Activated naive CD8-positive, alpha-beta T cell treated with anti-CD3 and anti-CD28 coated beads, Interleukin-2, amount 50 U/mL, for 16 hours (primary cell): ENCODE data around the gene CACNA1D.

ENCODE experiments used
- DNase-seq: peaks from one replicate; pipeline ENCODE4 v3.0.0-alpha.2; 2020; ENCODE audit warnings: low read depth, low spot score

Gene CACNA1D

DNA sequence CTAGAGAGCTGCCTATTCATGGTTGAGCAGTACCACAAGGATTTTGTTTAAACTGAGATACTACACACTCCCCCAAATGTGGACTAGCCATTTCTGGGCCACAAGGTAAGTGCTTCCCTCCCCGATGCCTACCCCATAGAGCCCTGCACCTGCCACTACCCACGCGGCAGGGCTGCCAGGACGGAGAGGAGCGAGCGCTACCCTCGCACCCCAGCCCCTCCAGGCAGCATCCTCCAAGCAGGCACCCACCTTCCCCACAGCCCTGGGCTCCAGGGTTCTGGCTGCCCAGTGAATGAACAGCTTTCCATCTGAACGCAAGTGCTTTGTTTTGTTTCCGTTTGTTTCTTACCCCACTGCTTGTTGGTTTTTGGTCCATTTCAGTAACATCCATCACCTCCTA, 292.6 kb downstream of the CACNA1D start:
- DNase-seq: no peak

DNA sequence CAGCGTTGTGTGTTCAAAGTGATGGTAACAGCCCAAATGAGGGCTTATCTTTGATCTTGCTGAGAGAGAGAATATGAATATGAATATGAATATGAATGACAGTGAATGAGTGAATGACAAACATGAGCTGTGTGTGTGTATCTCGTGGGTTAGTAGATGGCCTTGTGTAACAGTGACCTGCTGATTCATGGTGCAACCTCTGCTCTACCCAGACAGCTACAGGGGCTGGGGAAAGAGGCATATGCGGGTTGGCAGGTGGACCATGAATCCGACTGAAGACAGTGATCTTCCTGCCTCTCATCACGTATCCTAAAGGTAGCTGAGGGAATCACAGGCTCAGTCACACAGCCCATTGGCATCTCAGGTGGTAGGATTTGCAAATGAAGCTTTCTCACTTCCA, 293.6 kb downstream of the CACNA1D start:
- no peak for DNase-seq

DNA sequence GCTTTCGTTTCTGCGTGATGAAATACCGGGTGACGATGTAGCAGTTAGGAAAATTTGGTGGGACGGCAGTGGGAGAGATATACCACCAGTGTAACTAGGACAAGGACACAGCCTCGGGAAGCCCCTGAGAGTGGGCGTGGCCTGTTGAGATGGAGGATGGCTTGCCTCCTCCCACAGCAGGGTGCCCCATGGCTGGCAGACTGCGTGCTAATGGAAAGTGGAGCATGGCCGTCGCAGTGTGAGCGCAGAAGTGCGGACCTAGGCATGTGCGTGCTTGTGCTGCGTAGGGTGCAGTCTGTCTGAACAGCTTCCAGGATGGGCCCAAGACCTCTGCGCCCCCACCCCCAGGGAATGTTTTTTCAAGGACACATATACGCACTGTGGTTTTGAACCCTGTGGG, 295.0 kb downstream of the CACNA1D start:
- no peak for DNase-seq

DNA sequence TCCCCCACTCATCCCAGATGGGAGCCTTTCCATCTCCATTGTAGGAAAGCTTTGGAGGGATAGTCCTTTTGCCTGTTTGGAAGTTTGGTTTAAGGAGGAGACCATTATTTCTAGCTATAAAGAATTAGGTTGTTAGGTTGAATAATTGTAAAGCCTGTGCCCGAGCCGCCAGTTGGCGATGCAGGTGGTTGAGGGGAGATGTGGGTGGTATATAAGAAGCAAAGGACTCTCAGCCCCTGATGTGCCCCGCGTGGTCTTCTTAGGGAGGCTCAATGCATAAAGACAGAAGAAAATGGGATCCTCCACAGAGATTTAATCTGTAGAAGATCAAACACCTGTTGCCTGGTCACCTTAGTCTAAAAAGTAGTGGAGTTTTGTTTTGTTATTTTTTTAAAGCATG, 296.1 kb downstream of the CACNA1D start:
- no peak for DNase-seq

DNA sequence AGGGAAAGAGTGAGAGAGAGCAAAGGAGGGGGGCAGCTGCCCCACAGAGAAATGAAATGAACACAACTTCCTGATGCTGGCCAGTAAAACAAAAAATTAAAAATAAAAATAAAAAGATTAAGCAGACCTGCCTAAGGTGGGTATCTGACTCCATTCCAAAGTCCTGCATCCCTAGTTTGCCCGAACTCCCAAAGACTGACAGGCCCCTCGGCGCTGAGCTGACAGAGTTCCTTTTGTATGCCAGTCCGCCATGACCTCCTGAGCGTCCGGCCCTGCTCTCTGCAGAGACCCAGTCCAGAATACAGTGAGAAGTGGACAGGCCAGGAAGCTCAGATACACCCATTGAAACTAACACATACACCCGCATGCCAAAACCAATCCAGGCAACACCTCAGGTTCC, 296.9 kb downstream of the CACNA1D start:
- DNase-seq: no peak

DNA sequence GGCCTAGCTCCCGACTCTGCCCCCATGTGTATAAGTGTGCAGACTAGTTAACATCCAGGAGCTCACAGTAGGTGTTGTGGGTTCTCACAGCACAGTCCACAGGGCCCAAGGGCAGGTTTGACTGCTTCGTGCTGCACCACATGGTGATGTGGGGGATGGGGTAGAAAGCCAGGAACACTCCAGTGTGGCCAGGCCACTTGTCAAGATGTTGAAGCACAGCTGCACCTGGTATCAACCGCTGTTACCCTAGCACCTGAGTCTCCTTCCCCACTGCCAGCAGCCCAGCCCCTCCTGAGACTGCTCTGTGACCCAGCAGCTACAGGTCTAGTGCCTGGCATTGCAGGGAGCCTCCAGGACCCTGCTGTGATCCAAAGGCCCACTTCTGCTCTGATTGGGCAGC, 298.5 kb downstream of the CACNA1D start:
- no peak for DNase-seq

DNA sequence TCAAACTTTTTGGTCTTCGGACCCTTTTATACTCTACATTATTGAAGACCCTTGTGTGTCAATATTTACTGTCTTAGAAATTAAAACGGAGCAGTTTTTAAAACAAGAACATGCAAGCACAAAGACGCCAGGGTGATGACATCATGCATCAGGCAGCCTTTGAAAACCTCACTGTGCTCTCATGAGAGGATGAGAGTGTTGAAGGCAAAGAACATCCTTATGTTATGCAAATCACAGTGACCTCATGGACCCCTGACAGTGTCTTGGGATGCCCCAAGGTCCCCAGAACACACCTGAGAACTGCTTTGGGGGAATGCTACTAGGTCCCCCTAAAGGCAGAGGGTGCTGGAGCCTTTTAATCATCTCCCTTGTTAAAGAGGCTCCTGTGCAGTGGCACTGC, 300.2 kb downstream of the CACNA1D start:
- DNase-seq: no peak

DNA sequence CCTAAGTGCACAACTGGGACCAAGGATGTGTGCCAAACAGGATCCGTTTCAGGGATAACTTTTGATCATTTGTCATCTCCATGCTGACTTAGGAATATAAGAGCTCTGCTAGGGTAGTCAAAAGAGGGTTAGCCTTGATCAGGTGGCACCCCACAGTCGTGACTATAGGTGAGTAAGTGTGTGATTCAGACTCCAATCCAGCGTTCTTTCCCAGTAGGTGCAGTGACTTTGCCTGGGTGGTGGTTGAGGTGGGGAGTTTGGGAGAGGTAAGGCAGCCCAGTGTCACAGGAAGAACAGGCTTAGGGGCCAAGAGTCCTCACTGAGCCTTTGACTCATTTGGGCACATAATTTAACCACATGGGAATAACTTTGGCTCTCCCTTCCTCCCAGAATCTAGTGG, 300.8 kb downstream of the CACNA1D start:
- DNase-seq: no peak

DNA sequence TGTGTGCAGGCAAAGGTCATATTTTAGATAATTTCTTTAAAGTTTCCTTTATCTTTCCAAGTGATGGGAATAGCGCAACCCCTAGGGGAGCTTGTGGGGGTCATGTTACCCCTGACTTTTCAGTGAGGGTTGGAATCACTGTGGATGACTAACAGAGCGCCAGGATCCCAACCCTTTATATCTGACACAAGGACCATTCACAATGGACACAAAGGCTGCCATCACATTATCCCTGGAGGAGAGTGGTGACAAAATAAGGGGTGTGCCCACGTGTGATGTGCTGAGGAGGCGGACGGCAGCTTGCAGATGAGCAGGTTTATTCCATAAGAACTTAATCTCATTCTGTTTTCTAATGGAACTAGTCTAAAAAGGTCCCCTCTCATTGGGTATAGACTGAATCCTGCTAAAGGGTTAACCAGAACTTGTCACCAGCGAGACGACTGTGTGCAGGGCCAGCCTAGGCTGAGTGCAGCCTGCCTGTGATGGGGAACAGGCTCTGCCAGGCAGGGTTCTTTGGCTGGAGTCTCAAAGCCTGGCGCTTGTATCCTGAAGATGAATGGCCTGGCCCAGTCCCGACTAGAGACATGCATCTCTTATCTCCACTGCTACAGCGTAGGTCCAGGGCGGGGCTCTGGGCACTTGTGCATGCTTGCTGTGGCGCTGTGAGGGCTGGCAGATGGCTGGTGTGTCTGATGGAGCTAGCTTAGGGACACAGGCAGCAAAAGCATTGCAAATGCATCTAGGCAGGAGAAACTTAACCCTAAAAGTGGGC, 301.6 kb downstream of the CACNA1D start:
- DNase-seq: no peak

DNA sequence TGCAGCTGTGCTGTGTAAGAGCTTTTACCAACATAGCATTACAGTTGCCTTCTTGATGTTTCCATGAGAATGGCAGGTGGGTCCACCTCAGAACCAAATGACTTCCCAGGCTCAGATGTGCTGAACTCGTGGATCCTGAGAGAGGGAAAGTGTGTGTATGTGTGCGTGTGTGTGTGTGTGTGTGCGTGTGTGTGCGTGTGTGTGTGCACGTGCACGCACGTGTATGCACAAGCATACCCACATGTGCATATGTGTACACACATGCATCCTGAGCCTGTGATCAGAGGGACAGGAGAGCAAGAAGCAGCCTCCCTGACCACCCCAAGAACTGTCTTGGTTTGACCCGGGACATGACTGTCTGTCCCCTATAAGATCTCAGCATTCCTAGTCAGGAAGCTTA, 303.7 kb downstream of the CACNA1D start:
- DNase-seq: no peak

DNA sequence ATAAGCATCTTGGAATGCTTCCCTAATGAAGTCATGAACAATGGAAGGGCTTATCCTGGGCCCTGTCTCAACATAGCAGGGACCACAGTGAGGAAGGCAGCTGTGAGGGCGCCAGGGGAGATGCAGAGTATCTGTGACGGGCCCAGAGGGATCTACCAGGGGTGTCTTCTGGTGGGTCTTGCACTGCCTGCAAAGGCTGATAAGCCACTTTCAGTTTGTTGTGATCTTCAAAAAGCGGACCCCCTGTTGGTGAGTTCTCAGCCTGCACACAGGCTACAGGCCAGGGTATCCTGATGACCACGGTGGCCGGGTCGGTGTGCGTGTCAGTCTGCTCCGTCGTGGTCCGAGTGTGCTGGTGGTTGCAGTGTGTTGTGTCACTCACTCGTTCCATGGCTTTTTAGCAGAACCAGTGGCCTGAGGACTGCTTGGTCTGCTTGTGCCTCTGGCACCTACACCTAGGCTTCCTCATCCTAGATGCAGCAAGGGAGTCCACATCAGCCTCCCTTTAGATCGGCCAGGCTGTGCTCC, 305.0 kb downstream of the CACNA1D start:
- DNase-seq: no peak

DNA sequence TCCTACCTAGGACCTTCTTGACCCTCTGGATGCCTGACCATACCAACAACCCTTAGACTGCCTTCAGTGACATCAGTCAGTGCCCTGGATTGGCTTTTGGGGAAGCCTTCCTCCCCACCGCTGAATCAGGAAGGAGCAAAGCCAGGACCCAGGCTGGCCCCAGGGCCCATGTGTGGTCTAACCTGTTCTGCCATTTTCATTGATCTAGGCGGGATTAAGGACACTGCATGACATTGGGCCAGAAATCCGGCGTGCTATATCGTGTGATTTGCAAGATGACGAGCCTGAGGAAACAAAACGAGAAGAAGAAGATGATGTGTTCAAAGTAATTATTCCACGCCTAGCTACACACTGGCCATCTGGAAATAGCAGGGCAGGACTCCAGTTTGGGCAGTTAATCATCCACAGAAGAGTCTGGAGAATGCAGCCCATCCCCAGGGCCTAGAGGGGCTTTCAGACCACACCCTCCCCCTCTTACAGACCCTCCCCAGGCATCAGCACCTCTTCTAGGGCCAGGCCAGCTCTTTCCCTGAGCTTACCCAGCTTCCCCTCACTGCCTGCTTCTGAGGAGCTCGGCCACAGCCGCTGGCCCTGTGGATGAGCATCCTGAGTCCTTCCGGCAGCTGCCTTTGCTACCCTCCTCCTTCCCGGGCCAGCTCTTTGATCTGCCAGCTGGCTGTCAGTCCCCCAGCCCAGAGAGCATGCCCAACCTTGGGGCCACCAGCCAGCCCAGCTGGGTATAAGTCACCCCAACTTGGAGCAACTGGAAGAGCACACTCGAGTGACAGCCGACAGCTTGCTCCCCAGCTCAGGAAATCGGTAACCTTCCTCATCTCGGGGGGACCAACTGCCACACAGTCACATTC, 305.9 kb downstream of the CACNA1D start:
- DNase-seq: no peak

DNA sequence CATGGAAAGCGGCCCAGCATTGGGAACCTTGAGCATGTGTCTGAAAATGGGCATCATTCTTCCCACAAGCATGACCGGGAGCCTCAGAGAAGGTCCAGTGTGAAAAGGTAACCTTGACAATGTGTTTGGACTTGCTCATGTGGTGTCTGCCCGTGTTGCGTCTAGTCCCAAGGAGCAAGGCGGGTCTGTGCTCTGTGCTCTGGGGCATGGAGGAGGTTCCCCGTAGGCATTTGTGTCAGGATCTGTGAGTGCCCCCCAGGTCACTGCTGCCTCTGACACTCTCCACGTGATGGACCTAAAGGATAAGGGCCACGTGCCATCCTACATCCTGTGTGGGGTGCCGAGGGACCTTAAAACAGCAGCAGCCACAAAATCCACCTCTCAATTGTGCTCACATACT, 306.9 kb downstream of the CACNA1D start:
- no peak for DNase-seq

DNA sequence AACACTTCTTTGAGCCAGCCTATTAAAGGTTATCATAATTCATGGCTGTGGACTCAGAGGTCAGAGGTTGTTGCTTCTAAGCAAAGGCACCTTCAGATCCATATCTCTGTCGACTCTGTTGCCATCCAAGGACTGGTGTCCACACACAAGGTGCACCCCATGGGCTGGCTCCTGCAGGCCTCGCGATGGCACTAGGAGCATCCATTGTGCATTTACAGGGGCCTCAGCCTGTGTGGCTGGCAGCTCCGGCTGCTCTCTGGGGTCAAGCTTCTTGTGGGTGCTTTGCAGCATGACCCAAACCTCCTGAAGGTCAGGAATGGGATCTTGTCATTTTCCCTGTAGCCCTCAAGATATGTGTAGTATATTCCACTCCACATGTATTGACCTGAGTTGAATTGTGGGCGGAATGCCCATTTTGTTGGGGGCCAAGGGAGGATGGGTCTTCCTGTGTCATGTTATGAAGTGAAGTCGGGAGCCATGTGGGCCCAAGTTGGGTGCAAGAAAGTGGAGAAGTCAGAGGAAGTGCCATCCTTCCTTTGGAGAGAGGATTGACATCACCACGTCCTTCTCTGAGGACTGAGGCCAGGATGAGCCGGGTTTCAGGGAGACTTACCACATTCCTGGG, 308.0 kb downstream of the CACNA1D start:
- no peak for DNase-seq

DNA sequence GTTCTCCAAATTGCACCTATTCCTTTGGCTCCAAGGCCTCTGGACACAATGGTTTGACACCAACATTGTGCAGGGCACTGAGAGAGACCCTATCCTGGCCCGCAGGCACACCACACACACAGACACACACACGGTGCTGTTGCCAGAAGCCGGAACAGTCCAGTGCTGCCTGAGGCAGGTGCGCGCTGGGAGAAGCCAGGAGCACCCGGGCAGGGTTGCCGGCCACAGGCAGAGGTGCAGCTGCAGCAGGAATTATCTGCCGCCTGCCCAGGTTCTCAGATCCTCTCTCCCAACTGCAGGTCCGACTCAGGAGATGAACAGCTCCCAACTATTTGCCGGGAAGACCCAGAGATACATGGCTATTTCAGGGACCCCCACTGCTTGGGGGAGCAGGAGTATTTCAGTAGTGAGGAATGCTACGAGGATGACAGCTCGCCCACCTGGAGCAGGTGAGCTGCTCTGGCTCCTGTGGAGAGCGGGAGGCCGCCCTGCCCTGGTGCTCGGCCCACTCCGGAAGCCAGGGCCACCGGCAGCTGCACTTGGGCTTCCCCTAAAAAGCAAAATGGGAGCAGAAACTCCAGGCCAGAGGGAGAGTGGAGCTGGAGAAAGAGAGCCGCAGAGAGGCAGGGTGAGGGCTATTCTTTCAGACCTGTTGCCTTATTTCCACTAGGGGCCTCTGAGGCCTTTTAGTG, 308.9 kb downstream of the CACNA1D start:
- no peak for DNase-seq

DNA sequence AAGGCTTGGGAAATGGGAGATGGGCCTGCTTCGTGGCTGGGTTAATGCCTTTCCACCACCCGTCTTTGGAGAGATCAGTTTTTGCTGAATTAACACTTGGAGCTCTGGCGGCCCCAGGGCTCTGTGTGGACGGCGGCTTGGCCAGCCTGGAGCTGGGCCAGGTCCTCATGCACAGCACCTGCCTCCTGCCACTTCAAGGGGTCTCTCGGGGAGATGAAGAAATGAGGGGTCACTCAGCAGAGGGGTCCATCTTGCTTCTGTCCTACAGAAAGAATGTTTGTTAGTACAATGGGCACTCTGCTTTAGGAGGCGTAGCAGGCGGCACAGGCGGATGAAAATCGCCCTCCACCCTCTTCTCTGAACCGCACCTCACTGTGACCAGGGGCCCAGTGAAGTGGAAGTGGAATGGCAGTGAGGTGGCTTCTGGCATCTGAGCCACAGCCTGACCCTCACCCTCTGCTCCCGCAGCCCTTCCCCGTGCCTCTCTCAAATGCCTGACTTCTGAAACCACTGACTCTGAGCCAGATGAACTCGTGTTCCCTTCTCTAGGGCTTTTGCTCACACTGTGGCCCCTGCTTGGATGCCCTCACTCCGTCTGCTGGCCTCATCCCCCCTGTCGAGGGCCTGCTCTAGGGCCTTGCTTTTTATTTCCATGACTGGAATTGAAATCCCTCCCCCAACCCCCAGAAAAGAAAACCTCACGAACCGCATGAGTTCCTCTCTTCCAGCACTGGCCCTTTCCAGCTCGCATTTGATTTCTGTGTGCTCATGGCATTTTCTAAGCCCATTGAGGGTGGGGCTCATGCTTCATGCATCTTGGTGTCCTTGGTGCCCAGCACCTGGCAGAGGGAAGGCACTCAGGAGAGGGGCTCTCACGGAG, 309.6 kb downstream of the CACNA1D start:
- DNase-seq: no peak

DNA sequence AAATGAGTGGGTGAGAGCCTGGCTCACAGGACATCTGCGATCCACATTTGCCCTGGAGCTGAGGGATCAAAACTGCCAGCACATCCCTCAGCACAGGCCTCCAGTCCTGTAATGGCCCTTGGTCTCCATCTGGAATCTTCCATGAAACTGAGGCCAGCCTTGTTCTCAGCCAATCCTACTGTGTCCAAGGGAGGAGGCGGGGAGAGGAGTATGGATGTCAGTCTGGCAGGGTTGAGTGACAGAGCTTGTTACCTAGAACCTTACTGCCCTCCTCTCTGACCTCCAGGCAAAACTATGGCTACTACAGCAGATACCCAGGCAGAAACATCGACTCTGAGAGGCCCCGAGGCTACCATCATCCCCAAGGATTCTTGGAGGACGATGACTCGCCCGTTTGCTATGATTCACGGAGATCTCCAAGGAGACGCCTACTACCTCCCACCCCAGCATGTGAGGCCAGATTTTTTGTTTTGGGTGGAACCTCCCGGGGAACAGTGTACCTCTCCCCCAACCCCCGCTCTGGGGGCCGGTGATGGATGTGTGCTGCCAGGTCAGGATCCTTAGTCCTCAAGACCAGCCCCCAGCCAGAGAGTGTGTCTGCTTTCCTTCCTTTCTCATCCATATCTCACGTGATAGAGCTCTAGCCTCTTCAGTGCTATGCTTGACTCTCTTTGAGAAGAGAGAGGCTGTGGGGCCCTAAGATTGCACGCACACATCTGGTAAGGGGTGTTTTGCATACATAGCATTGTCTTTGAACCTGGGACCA, 310.5 kb downstream of the CACNA1D start:
- DNase-seq: no peak

DNA sequence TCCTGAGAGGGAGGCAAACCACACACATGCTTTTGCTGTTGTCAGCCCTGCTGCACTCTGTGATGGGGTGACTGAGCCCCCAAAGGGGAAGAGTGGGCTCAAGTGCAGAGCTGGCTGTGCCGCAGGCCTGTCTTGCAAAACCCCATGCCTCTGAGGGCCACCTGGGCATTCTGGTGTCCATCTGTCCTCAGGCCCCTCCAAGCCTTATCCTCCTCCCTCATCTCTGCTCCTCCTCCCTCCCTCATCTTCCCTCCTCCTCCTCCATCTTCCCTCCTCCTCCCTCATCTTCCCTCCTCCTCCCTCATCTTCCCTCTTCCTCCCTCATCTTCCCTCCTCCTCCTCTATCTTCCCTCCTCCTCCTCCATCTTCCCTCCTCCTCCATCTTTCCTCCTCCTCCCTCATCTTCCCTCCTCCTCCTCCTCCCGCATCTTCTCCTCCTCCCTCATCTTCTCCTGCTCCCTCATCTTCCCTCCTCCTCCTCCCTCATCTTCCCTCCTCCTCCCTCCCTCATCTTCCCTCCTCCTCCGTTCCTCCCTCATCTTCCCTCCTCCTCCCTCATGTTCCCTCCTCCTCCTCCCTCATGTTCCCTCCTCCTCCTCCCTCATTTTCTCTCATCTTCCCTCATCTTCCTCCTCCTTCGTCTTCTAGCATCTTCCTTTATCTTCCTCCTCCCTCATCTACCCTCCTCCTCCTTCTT, 311.2 kb downstream of the CACNA1D start:
- DNase-seq: no peak
